GM19193 (cell line): ENCODE data around the gene ABHD18.

Experiments
- POLR2A ChIP-seq: IDR thresholded peaks from 4 replicates; pipeline ENCODE4 v1.6.1; 2011; ENCODE audit not compliant: insufficient read depth, insufficient read length; ENCODE audit errors: extremely low read depth

Gene ABHD18

DNA sequence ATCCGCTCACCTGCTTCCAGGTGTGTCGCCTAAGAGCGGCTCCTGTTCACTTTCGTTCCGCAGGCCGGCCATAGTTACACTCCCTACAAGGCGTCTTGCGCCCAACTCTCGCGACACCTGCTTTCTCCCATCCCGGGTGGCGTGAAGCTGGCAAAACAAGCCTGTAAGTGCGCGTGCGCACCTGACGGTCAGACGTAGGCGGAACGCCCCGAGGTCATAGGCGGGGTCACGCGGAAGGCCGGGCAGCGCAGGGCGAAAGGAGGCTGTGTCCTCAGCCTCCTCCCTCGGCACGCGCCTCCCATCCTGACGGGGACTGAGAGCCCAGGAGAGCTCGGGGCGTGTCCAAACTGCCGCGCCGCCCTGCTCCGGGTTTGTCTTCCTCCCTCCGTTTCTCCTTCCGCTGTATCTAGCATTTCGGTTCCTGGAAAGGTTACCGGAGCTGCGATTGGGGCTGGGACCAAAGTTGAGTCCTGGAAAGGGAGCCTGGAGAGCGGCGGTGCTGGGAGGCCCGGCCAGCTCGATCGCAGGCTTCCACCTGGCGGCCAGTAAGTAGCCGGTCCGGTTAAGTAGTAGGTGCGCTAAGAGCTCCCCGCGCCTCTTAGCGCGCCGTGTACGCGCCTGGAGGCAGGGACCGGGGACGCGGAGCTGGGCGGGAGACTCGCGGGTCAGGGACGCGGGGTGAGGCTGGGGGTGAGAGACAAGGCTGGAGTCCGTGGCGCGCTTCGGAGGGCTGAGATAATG lies at the start of gene ABHD18, which contains the start of gene MFSD8:
Gene ABHD18, plus strand, starts transcription at position 345 of the 741 bp plus-strand sequence. CDS start 17,550 bp downstream, outside the sequence.
Gene MFSD8, minus strand, starts transcription at position 112 of the 741 bp plus-strand sequence. Its CDS starts 40 bp downstream, at position 72.
- peak; percentile 87 for TF ChIP-seq POLR2A

DNA sequence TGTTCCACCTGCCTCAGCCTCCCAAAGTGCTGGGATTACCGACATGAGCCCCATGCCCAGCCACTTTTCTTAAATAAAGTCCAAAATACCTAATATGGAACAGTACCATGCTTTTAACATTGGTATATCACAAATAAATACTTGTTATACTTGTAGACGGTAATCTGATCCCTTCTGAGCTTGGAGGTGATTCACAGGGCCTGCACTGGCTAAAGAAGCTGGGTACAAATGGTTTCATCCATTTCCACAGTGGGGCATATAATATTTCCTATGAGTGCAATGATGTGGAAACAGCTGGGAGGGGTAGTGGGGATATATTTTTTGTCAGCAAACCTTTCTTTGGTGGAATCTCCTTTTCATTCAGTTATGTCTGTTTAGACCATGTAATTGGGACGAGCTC lies 48.7 kb upstream of the ABHD18 start:
- TF ChIP-seq POLR2A, result no peak

DNA sequence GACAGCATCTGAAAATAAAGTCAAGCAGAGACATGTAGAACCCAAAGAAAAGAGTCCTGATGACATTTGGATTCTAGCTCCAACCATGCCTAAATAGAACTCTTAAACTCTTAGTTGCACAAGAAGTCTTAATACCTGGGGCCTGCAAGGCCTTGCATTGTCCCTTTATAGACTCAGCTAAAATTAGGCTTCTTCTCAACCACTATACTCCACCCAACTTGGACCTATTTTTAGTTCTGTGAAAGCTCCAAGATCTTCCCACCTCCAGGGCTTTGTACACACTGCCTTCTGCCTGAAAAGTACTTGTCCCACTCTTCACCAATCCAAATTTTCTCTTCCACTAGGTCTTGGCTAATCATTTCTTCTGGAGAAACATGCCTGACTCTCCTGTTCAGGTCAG lies 48.1 kb upstream of the ABHD18 start:
- TF ChIP-seq POLR2A, result no peak

DNA sequence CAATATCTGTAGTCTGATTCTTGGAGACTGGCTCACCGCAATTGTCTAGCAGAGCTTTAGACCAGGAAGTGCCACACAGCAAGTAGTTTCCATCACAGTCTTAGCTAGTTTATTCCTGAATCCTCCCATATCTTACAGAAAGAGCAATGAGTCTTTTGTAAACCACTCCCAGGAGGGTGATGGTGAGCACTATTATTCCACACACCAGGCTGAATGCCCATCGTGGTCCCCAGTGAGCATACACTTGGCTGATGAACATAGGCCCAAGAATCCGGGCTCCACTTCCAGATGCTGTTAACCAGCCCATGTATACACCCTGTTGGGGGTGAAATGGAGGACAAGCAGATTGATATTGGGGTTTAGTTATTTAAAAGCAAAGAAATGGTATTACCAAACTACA lies 44.7 kb upstream of the ABHD18 start:
- no peak for TF ChIP-seq POLR2A

DNA sequence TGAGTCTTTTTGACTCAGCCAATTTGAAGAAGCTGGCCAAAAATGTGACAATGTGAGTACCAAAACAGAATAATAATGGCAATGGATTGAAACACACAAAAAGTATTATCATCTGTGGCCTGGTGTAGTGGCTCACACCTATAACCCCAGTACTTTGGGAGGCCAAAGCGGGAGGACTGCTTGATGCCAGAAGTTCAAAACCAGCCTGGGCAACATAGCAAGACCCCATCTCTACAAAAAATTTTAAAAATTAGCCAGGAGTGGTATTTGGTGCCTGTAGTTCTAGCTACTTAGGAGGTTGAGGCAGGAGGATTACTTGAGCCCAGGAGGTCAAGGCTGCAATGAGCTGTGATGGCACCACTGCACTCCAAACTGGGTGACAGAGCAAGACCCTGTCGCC lies 43.0 kb upstream of the ABHD18 start:
- no peak for TF ChIP-seq POLR2A

DNA sequence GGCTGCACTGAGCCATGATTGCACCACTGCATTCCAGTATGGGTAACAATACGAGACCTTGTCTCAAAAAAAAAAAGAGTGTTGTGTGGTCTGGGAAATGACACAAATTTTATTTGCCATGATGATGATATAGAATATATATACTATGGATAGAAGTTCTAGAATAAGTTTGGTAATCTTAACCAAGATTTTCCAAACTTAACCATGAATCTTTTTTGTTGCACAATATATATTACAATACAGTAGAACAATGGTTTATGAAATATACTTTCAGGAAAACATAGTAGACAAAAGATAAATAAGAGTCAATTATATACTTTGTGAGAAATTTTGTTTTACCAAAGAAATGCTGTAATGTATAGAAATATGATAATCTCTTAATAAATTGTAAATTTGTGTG lies 35.0 kb upstream of the ABHD18 start:
- no peak for TF ChIP-seq POLR2A

DNA sequence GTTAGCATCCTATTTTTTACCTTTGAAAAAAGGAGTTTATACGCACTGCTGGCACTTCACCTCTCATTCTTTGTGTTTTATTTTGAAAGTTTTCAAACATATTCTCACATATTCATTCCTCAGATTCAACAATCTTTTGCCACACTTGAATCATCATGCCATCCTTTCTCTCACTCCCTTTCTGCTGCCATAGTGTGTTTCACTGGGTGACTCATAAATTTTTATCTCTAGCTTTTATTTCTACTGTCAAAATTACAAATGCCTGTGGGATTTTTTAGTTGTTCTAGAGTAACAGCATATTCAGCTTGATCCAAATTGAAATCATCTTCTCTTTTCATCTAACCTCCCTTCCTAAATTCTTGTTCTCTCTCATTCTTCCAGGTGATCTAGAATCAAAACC lies 28.2 kb upstream of the ABHD18 start:
- TF ChIP-seq POLR2A, result no peak

DNA sequence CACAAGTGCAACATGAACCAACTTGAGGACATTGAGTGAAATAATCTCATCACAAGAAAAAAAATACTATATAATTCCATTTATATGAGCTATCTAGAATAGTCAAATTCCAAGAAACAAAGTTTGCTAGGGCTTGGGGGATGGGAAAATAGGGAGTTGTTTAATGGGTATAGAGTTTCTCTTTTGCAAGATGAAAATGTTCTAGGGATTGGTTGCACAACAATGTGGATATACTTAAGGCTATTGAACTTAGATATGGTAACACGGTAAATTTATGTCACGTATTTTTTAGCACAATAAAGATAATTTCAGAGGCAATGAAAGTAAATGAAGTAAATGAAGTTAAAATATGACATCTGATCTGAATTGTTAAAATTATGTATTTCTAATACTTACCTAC lies 8.1 kb upstream of the ABHD18 start:
- no peak for TF ChIP-seq POLR2A

DNA sequence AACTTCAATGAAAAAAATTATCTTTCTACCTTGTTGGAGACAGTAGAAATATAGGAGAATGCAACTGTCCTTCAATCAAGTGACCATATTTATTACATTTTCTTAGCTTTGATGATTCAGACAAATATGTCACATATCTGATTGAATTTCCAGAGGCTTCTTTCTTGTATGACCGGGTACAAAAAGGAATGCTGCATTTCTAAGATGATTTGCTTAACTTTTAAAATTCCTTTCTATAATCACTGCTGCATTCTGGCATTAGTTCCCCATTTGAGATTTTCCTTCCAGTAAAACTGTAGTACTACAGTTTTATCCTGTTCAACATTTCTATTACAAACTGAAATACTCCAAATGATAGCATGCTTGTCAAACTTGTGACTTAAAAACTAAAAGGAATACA lies 5.4 kb upstream of the ABHD18 start:
- TF ChIP-seq POLR2A, result no peak

DNA sequence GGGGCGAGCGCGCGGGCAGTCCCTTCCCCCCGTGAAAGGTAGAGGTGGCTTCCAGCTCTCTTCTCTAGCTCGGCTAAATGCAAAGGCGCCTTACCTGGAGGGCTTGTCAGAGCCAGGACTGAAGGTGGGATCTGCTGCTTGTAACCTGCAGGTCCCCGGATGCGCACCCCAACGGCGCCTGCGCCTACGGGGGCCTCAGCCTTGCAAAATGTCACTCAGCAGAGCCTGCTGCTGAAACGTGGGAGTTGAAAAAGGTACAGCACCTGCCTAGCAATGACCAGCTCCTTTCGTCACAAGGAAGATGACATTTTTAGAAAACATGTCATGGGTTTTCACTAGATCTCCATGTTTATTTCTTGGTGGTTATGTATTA lies 583 bp downstream of the ABHD18 start:
- no peak for TF ChIP-seq POLR2A

DNA sequence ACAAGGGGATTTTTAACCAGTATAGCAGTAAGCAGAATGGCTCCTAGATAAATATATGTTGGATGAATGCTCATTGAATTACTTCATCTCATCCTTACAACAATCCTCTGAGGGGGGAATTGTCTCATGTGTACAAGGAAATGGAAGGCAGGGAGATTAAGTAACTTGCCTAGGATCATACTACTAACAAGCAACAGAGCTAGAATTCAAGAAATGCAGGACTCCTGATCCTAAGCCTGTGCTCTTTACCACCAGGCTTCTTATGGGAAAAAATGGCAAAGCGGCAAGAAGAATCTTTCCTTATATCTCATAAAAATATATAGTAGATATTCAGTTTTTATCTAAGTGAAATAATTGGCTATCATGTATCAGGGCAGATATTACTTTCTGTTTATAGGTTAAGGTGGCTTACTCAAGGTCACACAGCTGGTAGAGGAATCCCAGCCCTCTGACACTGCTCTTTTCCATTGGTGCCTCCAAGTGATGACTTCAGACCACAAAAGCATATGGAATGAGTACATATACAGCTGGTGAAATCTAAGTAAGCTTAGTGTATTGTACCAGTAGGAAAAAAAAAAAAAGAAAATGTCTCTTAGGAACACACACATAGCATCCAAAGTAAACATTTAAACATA lies 2.1 kb downstream of the ABHD18 start:
- TF ChIP-seq POLR2A, result no peak

DNA sequence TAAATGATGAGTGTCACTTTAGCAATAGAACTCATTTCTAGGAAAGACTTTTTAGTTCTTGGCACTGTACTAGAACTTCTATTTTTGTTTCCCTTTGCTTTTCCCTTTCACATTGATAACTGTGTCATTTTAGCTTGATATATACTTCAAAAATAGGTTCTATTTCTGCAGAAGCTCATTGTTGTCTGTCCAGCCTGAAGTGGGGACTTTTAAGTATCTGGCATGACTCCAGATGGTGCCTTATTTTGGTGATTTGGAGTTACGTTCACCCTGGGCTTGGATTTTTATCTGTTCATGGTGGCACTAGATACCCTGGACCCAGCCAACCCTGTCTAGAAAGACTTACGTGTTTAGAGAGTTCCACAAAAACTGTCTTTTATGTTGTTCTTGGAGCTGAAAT lies 3.4 kb downstream of the ABHD18 start:
- TF ChIP-seq POLR2A, result no peak

DNA sequence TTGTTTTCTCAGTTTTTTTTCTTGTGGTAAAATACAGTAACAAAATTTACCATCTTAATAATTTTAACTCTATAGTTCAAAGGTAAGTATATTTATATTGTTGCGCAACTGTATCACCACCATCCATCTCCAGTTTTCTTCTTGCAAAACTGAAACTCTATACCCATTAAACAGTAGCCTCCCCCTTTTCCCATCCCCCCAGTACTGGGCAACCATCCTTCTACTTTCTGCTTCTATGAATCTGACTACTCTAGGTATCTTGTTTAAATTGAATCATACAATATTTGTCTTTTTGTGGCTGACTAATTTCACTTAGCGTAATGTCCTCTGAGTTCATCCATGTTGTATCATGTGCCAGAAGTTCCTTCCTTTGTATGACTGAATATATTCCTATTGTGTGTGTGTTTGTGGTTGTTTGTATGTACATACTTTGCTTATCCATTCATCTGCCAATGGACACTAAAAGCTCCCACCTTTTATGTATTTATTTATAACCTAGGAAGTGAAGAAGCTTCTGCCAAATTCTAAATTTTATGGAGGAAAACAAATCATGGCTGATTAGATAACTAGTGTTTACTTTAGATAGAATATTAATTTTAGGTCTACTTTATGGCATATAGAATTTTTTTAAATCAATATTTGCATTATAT lies 10.0 kb downstream of the ABHD18 start:
- TF ChIP-seq POLR2A, result no peak

DNA sequence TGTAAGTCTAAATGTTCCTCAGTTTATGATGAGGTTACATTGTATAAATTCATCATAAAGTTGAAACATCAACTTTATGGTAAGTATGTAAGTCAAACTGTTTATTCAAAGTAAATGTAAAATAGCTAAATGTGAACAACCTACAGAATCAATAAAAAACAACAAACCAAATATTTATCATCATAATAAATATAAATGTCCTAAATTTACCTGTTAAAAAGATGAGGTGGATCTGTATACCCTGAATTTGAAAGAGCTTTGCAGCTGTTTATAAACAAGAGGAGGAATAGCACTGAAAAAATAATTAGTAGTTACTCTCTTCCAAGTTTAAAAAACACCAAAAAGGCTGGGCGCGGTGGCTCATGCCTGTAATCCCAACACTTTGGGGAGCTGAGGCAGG lies 13.7 kb downstream of the ABHD18 start:
- no peak for TF ChIP-seq POLR2A

DNA sequence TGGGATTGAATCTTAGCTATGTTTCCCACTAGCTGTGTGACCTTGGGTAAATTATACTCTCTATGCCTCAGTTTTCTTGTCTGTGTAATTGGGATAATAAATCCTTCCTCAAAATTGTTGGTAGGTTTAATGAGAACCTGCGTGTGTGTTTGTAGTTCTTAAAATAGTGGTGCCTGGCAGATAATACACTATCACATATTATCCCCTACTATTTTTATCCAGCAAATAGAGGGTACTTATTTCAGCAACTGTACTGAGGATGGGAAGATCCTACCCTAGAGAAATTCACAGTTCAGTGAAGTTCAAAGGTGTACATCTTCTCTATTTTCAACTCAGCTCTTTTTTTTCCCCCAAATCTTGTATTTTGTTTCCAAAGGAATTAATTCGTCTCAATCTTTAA lies 17.2 kb downstream of the ABHD18 start:
- TF ChIP-seq POLR2A, result no peak

DNA sequence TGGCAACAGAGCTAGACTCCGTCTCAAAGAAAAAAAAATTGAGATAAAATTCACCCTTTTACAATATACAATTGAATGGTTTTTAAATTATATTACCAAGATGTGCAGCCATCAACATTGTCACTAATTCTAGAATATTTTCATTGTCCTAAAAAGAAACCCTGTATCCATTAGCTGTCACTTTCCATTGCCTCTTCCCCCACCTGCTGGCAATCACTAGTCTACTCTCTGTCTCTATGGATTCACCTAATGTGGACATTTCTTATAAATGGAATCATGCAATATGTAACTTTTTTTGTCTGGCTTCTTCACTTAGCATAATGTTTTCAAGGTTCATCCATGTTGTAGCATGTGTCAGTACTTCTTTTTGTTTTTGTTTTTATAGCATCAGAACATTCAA lies 20.8 kb downstream of the ABHD18 start:
- no peak for TF ChIP-seq POLR2A
